ENCODE data around the gene ZNF229.
"Not testable (repeated sequence)": the region's sequence is repeated elsewhere in the genome, so short reads cannot be mapped to it uniquely, and the experiment has no call there.

Gene ZNF229

DNA sequence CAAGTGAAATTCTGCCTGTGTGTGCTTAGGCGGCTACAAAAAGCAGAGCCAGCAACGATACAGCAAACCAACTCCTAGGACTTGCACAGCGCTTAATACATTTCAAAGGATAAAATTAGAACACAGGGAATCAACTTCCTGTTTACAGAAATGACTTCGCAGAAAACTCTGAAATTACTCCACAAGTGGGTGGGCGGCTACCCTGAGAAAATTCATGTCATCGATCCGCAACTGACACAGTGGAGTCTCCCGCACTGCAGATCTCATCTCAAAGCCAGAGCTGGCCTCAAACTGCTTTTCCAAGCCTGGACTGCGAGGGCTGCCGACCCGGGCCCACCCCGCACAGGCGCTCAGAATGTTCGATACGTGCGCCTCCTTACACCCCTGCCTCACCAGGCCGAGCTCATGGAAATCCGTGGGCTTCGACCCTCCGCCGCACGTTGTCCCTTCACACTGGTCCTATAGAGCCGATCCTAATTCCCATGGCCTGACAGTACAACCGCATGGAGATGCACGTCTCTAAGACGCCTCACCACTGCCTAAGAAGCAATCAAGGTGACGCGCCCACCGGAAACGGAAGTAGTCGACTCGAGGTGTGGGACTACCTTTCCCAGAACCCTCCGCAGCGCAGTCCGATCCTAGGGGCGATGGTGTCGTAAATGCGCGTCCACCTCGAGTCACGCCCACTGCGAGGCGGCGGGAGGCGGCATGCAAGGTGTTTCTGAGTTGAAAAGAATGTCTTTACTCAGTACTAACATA lies at the start of gene ZNF229:
ZNF229 (minus strand) TSS at position 557 of the 759 bp plus-strand sequence. CDS start 5,625 bp downstream, outside the sequence.
- peak within 1 kb of the TSS; percentile 33 for H3K4me3 ChIP-seq (ENCODE audit: low read depth, low read length)

DNA sequence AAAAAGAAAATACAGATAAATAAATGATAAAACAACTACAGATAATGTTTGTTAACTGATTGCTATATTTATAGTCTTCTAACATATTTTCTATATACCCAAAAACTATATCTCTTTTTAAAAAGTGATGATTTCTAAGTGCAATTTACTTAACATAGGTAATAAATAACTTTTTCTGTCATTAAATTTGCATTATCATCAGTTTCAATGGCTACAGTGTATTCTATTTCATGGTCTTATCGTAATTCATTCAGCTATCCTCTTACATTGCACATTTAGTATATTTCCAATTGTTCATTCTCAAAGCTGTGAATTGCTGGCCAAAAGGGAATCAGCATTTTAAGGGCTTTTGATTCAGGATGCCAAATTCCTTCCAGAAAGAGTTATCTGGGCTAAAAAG lies 48.4 kb upstream of the ZNF229 start:
- no peak overlapping the region for H3K4me3 ChIP-seq (ENCODE audit: low read depth, low read length)

DNA sequence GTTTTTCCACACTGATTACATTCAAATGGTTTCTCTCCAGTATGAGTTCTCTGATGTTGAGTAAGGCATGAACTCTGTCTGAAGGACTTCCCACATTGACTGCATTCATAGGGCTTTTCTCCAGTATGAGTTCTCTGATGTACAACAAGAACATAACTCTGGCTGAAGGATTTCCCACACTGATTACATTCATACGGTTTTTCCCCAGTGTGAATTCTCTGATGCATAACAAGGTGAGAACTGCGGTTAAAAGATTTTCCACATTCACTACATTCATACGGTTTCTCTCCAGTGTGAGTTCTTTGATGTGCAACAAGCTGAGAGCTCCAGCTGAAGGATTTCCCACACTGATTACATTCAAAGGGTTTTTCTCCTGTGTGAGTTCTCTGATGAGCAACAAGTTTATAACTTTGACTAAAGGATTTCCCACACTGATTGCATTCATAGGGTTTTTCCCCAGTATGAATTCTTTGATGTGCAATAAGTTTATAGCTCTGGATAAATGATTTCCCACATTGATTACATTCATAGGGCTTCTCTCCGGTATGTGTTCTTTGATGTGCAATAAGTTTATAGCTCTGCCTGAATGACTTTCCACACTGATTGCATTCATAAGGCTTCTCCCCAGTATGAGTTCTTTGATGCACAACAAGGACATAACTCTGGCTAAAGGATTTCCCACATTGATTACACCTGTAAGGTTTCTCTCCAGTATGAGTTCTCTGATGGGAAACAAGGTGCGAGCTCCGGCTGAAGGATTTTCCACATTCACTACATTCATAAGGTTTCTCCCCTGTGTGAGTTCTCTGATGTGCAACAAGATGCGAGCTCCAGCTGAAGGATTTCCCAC lies 28.5 kb upstream of the ZNF229 start:
- H3K4me3 ChIP-seq (ENCODE audit: low read depth, low read length), result no peak overlapping the region

DNA sequence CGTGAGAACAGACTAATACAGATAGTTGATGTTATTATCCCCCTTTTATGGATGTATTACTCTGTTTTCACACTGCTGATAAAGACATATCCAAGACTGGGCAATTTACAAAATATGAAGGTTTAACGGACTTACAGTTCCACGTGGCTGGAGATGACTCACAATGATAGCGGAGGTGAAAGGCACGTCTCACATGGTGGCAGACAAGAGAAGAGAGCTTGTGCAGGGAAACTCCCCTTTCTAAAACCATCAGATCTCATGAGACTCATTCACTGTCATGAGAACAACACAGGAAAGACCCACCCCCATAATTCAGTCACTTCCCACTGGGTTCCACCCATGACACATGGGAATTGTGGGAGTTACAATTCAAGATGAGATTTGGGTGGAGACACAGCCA lies 20.5 kb upstream of the ZNF229 start:
- H3K4me3 ChIP-seq (ENCODE audit: low read depth, low read length), result not testable (repeated sequence)

DNA sequence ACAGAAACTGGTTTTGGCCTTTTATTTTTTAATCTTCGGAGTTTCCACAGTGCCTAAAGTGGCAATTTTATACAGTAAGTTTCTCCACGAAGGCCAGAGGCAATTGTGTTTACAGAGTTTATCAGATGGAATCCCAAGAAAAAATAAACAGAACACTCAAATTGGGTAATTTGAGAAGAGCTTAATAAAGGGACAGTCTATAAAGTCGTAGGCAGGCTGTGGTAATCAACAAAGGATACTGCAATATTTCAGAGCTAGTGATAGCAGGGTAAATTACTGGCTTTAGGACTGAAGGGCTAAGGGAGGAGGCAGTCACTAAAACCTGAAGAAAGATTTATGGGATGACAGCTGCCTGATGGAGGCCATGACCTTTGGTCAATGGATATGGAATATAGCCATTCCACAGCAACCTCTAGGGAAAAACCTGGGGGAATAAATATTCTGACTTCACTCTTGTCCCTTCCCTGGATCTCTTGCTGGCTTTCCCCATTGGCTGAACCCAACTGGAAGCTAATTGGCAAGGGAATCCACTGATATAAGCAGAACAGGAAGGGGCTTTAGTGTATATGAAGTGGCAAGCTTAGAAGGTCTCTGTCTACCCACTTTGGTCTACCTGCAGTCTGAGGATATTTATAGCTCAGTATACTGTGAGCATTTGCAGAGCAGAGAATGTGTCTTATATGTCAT lies 14.5 kb upstream of the ZNF229 start:
- H3K4me3 ChIP-seq (ENCODE audit: low read depth, low read length), result not testable (repeated sequence)

DNA sequence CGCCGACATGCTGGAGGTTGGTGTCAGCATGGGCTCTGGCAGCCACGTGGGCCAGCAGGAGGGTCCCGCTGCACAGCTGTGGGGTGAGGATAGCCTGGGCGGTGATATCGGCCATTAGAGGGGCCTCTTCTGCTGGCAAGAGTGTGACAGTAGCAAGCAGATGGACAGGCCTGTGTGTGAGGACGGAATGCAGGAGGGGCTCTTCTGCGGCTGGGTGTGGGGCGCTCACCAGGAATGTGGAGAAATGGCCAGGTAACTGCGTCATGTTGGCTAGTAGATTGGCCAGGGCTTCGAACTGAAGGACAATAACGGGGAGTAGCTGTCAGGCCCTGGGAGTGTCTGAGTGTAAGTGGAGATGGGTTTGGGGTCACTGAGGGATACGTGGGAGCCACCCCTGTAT lies 7.7 kb upstream of the ZNF229 start:
- not testable (repeated sequence) for H3K4me3 ChIP-seq (ENCODE audit: low read depth, low read length)

DNA sequence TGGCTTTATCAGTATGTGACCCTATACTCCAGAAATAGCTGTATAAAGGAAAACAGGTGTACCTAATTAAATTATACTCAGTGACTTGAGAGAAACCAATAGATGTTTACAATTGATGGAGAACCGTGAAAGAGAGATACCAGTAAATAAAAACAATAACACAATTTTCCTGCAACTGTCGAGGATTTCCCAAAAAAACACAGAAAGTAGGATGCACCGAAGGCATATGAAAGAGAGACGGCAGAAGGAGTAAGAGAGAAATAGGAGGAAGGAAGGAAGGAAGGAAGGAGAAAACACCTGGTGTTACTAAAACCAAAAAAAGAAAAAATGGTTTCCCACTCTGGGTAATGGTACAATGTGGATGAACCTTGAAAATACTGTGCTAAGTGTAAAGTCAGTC lies 6.8 kb upstream of the ZNF229 start:
- no peak overlapping the region for H3K4me3 ChIP-seq (ENCODE audit: low read depth, low read length)

DNA sequence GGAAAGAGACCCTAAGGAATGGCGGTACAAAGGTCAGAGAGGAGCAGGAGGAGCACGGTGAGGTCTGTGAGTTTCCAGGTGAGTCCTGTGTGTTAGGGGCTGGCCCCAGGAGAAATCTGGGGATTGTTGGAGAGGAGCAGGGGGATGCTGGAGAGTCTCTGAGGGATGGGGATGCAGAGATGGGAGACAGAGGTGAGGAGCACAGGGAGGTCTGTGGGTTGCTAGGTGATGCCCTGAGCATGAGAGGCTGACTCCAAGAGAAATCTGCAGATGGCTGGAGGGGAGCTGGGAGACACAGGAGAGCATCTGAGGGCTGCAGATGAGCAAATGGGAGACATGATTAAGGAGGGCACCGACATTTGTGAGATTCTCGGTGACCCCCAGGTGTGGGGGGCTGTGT lies 4.1 kb upstream of the ZNF229 start:
- no peak overlapping the region for H3K4me3 ChIP-seq (ENCODE audit: low read depth, low read length)

DNA sequence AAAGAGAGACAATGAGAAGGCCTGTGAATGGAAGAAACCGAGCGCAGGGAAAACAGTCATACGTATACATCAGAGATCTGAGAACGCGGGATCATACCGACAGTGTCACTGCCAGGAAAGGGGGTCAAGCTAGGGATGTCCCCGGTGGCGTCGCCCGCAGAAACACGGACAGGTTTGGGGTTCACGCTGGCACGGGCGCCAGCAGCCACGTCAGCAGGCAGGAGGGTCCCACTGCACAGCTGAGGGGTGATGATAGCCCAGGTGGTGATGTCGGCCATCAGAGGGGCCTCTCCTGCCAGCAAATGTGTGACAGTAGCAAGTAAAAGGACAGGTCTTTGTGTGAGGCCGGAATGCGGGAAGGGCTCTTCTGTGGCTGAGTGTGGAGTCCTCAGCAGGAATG lies 3.4 kb upstream of the ZNF229 start:
- no peak overlapping the region for H3K4me3 ChIP-seq (ENCODE audit: low read depth, low read length)

DNA sequence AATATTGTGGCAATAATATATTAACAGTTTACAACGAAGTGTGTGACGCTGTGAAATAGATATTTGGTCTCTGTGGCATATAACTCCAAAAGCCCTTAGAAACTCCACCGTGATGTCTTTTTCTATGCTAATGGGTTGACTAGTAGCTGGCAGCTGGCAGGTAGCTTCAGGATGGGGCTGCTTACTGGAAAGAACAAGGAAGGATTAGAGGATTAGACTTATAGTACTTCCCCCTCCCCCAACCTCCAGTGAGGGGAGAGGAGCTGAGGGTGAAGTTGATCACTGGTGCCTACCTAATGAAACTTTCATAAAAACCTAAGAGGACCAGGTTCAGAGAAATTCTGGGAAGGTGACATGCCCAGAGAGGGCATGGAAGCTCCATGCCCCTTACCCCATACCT lies 9.8 kb downstream of the ZNF229 start:
- H3K4me3 ChIP-seq (ENCODE audit: low read depth, low read length), result no peak overlapping the region

DNA sequence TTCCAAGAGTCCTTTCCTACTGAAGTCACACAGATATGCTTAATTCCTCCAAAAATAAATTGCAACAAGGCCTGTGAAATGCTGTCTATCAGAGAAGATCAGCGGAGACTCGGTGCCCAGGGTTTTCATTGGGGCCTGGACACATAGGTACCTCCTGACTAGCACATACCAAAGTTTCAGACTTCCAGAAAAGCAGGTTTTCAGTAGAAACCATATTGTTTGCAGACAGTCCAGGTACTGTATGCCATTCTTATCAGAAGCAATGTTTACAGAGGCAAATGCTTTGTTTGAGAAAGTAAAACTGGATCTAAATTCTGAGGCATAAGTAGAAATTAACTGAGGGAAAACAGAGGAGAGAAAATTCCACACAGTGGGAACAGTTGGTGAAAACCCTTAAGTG lies 12.8 kb downstream of the ZNF229 start:
- H3K4me3 ChIP-seq (ENCODE audit: low read depth, low read length), result no peak overlapping the region

DNA sequence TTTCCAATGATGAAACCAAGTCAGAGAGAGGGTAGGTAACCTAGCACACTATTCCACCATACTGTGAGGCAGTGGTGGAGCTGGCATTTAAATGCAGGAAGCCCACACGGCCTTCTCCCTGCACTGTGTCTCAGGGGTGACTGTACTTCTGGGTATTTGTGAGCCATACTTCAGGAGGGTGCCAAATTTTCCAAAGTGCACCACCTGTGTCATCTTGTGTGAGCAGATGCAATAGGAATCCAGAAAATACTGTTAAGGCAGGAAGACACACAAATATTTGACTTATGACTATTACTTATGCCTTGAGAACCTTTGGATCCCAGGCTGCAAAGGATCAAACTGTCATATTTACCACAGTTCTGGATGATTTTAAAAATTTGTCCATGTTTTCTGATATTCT lies 17.3 kb downstream of the ZNF229 start:
- H3K4me3 ChIP-seq (ENCODE audit: low read depth, low read length), result no peak overlapping the region

DNA sequence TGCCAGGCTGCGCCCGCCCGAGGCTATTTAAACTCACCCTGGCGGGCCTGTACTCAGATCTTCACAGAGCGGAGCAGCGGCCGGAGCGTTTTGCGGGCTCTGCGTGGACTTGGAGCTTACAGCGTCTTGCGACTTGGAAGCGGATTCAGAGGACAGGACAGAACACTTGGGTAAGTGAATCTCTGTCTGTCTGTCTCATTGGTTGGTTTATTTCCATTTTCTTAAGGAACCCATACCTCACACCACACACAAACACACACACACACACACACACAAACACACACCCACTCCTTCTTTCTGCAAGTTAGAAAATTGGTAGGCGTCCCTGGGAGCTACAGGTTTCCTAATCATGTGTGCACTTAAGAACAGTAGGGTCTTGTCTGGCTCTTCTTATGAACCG lies 32.7 kb downstream of the ZNF229 start:
- not testable (repeated sequence) for H3K4me3 ChIP-seq (ENCODE audit: low read depth, low read length)

DNA sequence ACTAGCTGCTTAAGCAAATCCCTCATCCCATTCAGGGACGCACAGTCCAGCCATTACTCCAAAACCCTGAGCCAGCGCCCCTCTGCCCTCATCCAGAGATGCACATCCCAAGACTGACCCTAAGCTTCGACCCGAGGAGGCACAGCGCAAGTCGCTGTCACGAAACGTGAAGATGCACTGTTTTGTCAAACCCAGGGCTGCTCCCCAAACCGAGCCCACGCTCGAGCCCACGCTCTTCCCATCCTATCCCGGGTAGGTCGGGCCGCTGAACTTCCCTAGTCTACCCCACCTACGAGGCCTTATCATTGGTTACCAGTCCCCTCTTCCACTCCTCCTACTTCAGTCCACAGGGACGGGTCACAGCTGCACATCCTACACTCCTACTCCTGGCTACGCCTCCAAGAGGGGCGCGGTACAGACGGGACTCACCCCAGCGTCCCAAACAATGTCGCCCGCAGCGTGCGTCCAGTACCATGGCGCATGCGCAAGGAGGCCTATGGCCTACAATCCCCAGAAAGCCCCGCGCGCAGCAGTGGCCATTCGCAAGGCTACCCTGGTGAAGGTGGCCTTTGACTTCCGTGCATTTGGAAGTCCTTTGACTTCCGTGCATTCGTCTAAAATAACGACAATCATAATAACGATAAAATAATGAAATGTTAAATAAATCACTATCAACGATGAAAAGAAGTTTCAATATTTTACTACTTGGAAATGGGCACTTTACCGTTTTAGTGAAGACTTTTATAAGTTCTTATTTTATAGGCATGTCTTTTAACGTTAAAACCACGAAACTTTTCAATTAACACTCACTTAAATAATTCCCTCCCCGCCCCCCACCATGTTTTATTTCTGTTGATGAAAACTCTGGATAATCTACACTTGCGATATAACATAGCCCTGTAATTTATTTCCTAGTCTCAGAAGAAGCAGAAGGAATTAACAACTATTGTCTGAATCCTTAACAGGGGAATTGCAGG lies 46.8 kb downstream of the ZNF229 start, which contains the start of gene ZNF285:
ZNF285 (minus strand) TSS at position 470 of the 977 bp plus-strand sequence. CDS start 4,395 bp downstream, outside the sequence.
- H3K4me3 ChIP-seq (ENCODE audit: low read depth, low read length), result peak within 1 kb of the TSS; percentile 78

DNA sequence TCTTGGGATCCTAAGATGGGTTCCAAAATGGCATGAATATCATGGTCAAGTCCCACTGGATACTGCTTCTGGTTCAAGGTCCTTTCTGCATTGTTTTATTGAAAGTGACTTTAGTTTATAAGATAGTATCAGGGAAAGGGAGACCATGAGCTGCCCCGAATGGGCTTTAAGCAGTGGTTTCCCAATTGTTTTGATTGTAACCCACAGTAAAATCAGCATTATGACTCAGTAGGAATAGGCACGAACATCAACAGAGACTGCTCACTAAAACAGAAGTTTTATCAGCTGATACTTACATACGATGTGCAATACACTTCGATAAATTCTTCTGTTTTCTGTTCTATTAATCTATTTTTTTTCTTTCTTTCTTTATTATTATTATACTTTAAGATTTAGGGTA lies 59.0 kb downstream of the ZNF229 start:
- not testable (repeated sequence) for H3K4me3 ChIP-seq (ENCODE audit: low read depth, low read length)
